ENCODE data around the gene POTEF.
"Not testable (repeated sequence)": the region's sequence is repeated elsewhere in the genome, so short reads cannot be mapped to it uniquely, and the experiment has no call there.

POTEF gene

DNA sequence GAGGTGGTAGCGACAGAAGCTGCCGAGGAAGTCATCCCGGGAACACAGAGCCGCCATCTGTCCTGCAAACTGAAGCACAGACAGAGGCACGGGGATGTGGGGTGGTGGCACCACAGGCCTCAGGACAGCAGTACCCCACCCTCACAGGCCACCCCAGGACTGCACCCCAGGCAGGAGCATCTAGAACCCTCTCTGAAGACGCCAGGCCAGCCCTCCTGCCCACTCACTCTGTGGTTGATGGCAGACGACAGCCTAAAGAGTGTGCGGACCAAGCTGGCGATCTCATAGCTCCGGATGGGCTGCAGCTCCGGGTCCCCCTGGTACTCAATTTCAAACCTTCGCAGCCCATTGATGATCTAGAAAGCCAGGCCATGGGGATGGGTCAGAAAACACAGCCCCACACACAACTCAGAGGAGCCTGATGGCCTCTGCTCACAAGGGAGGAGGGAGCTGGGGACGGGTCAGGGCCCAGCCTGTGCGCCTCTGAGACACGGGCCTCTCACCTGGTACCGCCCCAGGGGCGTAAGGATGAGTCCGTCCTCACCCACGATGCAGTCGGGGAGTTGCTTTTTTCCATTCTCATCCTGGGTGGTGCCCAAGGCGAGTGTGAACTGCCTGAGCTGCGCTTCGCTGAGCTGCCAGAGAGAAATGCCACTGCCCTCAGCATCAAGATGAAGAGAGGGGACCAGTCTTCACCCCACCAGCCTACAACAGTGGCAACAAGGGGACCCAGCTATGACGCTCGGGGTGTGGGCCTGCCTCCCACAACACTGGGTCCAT is 24.0 kb upstream of the POTEF start:
- no peak for DNase-seq

DNA sequence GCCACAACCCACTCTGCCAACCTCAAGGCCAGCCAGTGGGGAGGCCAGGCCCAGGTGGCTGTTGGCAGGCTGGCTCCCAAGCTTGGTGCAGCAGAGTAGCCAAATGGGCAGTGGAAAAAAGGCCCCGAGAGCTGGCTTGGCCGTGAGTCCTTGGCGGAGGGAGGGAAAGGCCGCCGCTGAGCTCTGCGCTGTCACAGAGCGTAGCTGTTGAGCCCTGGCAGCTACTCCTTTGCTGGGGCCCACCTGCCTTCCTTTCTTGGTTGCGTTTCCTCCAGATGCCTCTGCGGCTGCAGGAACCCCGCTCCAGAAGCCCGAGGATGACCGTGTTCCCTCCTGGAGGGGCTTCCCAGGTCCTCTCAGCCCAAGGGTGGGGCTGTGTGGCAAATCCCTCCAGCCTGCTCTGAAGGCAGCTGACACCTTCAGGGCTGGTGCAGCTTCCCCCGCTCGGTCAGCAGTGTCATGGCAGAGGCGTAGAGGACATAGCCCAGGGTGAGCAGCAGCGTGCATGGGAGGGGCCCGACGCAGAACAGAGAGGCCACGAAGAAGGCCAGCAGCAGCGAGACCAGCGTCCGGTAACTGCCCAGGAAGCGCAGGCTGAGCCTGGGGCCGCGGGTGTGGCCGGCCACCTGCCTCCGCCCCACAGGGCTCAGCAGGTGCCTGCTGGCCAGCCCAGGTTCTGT is 23.3 kb upstream of the POTEF start:
- DNase-seq = not testable (repeated sequence)

DNA sequence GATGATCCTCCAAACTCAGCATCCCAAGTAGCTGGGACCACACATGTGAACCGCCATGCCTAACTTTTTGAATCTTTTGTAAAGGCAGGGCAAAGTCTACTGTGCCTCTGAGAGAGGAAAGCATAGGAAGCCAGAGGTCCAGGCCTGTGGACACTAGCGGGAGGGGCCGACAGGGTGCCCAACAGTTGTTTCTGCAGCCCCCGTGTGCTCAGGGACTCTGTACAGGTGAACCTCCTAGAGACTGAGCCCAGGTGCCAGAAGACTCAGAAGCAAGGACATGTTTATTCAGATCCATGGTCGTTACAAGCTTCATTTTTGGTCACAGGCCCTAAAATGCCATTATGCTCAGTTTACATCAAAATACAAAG is 22.1 kb upstream of the POTEF start:
- not testable (repeated sequence) for DNase-seq

DNA sequence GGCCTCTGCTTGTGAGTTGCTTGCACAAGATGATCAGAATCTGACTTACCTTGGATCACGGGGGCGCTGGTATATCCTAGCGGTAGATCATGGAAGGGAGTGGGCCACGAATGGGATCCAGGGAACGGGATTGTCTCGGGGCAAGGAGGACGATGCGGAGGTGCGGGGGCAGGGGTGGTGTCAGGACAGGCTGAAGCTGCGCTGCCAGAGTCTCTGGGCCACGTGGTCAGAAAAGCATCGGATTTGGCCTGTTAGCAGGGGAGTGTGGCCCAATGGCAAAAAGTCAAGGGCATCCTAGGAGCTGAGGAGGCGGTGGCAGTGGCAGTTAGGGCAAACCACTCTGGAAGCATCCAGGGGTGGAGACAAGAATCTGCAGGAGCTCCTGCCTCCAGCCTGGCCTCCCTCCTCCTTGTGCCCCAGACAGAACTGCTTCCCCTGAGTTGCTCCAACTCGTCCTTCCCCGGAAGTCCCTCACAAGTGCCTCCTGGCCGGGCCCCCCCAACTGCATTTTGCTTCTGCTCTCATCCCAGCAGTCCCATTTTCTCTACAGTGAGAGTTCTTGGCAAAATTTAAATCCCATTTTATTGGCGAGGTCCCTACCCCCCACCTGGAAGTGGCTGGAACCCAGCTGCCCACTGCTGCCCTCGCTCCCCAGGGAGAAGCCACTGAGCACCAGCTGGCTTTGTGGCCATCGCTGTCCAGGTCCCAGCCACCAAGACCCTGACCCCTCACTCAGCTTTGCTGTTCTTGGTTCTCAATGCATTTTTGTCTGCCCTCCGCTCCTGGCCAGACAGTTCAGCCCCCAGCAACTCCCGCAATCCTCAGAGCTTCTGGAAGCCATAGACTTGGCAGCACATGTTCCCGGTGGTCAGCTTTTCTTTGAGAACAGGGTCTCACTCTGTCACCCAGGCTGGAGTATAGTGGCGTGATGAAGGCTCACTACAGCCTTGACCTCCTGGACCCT is 21.4 kb upstream of the POTEF start:
- no peak for DNase-seq

DNA sequence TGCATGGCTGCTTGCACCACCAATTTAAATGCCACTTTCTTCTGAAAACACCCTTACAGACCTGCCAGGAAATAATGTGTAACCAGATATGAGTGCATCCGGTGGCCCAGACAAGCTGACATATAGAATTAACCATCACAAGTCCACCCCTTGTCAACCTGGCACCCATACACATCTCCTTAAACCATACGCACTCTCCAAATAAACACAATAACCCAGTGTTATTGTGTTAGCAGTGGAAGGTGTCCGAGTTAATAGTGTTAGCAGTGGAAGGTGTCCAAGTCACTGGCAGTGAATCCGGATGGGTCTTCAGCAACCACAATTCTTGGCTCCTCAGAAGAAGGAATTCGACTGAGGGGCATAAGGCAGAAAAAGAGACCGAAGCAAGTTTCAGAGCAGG is 19.5 kb upstream of the POTEF start:
- DNase-seq = peak; percentile 21

DNA sequence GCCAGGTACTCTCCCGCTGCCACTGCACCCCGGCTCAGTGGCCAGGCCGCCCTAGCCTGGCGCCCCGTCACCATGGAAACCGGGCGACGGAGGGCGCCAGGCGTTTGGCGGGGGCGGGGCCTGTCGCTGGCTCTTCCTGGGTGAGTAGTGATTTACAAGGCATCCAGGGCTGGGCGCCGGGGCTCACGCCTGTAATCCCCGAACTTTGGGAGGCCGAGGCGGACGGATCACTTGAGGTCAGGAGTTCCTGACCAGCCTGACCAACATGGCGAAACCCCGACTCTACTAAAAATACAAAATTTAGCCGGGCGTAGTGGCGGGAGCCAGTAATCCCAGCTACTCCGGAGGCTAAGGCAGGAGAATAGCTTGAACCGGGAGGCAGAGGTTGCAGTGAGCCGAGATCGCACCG is 16.0 kb upstream of the POTEF start, which contains the start of gene CCDC74B:
CCDC74B (minus strand) TSS at position 107 of the 409 bp plus-strand sequence. CDS start 116 bp downstream, outside the sequence.
- DNase-seq = peak; percentile 18

DNA sequence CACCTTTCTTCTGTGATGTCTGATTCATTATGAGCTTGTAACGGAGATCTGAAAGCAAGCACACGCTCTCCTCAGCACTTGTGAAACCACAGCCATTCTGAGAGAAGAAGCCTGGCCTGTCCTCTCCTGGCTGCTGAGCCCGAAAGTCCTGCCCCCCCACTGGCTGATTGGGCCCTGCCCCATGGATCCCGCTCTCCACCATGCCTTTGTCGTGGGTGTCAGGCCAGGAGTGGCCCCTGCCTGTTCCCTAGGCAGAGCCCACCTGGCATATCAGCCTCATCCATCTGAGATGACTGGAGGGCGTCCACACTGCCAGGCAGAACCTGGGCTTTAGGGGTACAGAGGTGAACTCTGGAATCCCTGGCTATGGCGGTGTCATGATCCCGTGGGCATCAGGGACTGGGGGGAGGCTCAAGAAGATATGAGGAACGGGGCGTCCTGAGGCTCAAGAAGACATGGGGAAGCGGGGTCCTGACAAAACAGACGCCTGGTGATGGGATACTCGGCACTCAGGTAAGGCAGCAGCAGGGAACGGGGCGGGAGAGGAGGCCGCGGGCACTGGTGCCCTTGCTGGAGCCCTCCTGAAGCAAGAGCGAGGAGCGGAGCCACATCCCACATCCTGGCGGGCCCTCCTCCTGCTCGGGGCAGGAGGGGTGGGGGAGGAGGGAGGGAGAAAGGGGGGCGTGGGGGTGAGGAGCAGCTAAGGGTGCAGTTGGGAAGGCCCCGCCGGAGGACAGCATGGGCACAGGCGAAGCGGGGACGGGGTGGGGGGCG is 14.4 kb upstream of the POTEF start:
- DNase-seq = not testable (repeated sequence)

DNA sequence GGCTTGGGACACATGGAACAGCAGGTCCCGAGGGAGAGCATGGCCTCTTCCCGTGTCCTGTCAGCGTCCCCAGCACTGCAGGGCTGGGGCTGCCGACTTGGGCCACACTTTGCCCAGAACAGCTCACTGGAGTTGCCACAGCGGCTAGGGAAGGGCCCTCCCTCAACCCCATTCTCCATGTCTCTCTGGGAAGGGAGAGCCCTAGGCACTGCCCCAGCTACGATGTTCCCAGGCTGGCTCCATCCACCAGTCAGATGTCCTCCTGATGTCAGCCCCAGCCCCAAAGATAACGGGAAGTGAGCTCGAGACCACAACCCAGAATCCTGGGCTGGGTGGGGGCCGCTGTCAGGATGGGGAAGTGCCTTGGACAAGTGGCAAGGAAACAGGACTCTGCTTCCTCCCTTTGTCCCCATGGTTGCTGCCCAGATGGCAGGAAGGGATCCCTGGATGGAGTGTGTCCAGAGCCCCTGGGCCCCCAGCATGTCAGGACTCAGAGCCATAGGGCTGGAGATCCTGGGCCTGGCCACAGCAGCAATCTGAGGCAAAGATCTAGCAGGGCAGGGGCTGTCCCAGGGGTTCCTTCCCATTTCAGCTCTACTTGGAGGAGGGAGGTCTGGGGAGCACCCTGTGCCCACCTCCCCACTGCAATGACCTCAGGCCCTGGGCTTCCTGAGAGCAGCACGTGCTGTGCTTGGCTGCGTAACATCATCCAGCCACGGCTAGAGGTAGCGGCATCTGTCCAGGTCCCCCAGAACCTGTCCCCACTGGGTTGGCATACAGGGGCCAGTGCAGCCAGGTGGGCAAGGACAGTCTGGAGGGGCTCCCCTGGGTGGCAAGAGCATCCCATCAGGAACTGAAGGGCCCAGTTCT is 13.6 kb upstream of the POTEF start:
- not testable (repeated sequence) for DNase-seq

DNA sequence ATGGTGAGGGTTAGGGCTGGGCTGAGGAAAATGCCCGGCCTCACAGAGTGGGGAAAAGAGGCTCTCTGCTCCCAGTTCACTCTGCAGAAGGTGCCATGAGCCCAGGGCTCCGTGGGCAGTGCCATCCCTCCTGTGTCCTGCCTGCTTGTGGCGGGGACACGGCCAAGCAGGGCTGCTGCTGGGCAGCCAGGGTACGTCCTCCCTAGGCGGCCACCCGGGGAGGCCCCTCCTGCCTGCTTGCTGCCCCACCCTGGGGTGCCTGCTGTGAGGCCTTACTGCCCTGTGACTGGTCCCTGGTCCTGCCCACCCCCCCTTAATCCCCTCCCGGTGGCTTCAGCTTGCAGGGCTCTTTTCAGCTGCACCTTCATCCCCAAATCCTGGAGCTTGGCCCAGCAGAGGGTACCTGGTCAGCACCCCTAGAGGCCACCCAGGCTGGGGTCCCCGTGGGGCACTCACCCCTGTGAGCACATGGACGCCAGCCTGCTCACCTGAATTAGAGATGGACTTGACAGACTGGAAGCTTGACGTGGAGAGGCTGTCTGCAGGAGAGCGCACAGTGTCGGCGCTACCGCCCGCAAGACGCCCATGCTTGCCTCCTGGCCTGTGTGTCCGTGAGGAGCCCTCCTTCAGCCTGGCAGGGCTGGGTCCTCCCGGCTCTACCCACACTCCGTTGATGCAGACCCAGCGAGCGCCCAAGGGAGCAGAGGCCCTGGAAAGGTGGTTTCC is 12.8 kb upstream of the POTEF start:
- DNase-seq = not testable (repeated sequence)

DNA sequence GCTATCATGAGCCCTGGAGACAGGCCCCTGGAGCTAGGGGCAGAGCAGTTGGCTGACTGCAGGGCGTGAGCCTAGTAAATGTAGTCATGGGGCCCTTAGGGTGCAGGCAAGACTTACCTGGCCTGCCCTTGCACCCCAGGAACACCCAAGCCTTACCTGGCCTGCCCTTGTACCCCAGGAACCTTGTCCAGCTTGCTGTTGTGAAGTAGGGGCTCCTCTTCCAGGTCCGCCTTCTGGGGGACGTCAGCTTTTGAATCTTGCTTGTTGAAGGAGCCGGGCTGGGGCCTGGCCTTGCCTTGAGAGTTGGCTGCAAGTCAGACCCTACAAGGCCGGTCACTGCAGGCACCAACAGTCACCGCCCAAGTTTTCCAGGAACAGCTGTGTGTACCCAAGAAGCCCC is 12.0 kb upstream of the POTEF start:
- DNase-seq = not testable (repeated sequence)

DNA sequence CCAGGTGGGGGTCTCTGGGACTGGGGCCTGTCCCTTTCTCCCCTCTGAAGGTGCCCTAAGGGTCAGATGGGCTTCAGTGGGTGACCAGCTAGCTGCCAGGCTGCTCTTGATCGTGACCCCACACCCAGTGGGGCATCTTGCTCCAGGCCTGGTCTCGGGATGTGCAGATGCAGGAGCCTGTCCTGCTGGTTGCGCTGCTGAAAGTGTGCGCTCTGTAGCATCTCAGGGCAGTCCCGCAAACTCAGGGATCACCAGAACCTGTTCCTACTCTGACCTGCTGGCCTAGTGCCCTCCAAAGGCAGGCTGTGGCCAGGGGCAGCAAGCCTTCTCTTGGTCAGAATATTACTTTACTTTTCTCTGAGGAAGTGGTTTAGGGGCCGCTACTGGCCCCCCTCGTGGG is 11.5 kb upstream of the POTEF start:
- not testable (repeated sequence) for DNase-seq

DNA sequence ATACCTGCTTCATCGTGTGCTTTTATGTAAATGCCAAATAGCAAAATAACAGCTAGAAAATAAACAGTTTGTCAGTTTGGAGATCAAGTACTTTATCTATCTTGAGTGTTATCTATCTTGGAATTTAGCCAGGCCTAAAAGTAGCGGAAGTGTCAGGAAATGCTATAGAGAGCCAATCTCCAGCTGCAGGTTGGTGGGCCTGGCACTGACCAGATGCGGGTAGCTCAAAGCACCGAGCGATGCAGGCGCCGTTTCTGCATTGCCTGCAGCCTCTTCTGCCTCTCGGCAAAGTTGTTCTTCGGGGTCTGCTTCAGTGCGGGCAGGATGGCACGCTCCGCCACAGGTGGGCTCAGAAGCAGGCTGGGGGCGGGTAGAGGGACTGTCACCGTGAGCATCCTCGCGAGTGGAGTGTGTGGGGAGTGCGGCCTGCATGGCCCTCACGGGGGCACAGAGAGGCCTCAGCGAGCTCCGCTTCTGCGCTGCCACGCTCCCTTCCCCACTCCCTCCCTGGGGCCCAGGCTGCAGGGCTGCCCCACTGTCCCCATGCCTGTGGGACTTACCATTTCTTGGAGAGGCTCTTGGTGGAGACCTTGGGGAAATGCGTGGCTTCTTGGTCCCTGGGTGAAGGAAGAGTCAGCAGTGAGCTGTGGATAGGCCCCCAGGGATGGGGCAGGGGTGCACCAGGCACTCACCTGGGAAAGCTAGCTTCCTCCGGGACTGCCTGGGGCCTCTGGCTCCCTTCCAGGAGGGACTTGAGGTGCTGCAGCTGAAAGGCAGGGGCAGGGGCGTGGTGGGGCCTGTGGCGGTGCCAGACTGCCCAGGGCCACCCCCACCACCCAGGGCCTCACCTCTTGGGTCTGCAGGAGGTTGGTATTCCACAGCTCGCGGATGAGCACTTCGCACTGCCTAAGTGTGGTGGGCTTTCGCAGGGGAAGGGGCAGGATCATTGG is 10.6 kb upstream of the POTEF start:
- peak; percentile 49 for DNase-seq

DNA sequence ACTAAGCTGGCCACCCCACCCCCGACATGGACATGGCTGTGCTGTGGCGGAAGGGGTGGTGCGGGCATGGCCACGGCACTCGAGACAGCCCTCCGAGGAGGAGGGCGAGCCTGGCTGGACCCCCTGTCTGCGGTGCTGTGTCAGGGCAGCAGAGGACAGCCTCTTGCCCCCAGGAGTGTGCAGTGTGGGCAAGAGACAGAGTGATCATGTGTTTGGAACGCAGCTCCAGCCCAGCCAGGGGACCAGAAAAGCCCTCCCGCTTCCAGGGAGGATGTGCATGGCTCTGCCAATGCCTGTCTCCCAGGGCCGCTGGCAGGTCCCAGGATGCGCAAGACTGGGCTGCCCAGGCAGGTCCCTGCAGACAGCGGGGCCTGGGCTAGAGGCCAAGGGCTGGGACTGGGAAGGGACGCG is 9.8 kb upstream of the POTEF start:
- DNase-seq = peak; percentile 49

DNA sequence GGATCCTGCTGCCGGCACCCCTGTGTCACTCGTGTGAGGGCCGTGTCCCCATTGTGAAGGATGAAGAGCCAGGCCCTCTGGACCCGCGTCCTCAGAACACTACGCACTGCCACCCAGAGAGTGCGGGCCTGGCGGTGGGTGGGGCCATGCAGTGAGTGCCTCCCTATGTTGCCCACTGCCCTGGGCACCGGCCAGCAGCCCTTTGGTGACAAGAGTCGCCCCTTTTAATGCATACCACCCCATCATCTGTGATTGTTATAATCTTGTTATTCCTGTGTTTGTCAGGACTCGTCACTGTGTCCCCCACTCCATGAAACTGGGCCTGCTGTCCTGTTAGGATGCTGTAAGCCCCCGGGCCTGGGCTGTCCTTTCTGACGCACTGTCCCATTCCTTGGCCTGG is 9.3 kb upstream of the POTEF start:
- not testable (repeated sequence) for DNase-seq

DNA sequence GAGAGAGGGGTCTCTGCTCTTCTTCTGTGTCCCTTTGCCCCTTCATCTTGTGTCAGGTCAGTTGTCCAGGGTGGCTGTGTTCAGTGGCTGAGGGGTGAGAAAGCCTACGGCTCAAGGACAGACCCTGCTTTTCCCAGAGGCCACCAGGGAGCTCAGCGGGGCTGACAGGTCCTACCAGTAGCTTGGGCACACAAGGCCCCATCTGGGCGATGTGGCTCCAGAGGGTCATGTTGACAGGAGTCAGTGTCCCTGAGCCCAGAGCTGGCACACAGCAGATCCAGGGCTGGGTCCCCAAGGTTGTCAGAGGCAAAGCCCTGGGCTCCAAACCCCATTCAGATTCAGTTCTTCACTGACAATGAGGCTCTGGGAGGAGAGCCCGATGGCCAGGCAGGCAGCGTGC is 8.1 kb upstream of the POTEF start:
- not testable (repeated sequence) for DNase-seq

DNA sequence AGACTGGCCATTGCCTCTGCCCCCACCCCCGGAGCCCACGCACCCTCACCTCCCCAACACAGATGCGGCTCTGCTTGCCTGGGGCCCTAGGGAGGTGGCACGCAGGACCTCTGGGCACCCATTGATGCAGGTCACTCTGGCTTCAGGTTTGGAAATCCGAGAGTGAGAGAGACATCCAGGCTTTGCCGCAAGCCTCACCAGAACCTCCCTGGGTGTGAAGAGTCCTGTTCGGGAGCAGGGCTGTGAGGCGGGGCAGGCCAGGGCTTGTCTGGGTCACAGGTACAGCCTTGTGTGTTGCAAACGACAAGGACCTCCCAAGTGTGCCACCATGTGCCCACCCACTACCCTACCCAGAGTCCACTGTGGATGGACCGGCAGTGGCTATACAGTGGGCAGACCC is 7.5 kb upstream of the POTEF start:
- DNase-seq = not testable (repeated sequence)

DNA sequence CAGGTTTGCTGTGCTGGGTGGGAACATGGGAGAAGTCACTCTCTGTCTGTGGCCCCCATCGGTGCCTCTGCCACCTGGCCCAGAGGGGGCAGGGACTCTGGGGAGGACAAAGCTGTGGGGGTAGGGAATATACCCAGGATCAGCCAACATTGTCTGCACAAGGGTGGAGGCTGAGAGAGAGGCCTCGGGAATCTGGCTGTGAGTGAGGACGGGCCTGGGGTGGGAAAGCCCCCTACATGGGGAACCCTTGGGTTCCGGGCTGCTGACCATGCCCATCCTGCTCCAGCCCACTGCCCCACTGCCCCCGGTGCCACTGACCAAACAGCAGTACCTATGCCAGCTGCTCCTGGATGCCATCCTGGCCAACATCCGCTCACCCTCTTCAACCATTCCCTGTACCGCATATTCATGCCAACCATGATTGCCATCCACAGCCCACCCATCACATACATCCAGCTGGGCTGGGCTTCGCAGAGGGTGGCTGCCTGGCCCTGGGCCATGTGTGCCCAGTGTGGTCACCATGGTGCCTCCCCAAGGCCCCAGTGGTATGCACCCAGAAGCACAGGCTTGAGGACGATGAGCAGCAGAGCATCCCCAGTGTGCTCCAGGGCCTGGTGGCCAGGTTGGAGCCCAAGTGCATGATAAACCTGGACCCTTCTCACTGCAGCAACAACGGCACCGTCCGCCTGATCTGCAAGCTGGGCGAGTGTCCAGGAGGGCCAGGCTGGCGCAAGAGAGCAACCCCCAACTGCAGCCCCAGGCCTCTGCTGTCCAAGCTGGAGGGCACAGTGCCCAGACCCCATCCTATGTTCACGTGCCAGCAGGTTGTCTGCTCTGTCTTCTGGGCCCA is 6.9 kb upstream of the POTEF start:
- no peak for DNase-seq

DNA sequence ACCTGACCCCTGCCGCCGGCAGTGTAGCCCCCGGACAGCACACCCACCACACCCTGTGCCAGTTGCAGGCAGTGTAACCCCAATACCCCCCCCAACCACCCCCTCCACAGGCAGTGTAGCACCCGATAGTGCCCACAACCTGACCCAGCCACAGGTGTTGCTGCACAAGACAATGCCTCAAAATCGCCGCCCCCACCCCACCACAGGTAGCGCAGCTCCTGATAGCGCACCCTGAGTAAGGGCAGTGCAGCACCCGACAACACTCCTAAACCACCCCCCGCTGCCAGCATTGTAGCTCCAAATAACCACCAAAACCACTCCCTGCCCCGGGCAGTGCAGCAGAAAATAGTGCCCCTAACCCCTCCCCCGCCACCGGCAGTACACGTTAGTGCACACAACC is 558 bp downstream of the POTEF start:
- DNase-seq = not testable (repeated sequence)

All from DMS79 treated with DMSO at 0.1 percent for 48 hours (cell line).